Endothelial cell of umbilical vein (primary cell): ENCODE data around the gene UNC5A. TPM values are rescaled to one million over a fixed set of nuclear protein-coding genes. Genes with fewer than 3 reads are reported as not detected.

Experiments used
- BruUV-seq: library from RNA; stranded (reverse); fragments of 400-500 nt; replicated peaks from 2 replicates; lab custom pipeline; 2021; lab: Mats Ljungman, UMichigan
- CTCF ChIA-PET: fragments of 300-600, 350-600 bp; sonication (Branson Sonifier 250); formaldehyde crosslinking; loops from one replicate; lab custom pipeline; 2021; ENCODE audit warnings: antibody characterized with exemption, inconsistent platforms; lab: Charles Lee
- POLR2A ChIA-PET: fragments of 300-600, 350-600 bp; sonication (Branson Sonifier 250); formaldehyde crosslinking; loops from one replicate; lab custom pipeline; 2021; ENCODE audit warnings: antibody characterized with exemption, inconsistent platforms; lab: Charles Lee
- DNase-seq: peaks from one replicate; pipeline ENCODE4 v3.0.0-alpha.2; 2011; ENCODE audit warnings: low read depth, low spot score
- FAIRE-seq: peaks from 2 replicates; lab custom pipeline; 2011; peaks lifted over from hg19 to GRCh38; lab: Jason Lieb, UNC
- H2AFZ ChIP-seq: 2 replicates; pipeline ENCODE4 v1.6.0; 2012; ENCODE audit warnings: low read depth, low read length, control low read depth, inconsistent platforms
- H3K27ac ChIP-seq: 2 replicates; pipeline ENCODE4 v1.5.1; 2011; ENCODE audit warnings: low read depth, mild to moderate bottlenecking, control low read depth, low read length, moderate library complexity; ENCODE audit not compliant: insufficient read depth
- H3K27me3 ChIP-seq, 2 experiments: 2 replicates each; pipeline versions ENCODE4 v1.6.0 to v1.6.1; 2011; ENCODE audit warnings: low read length in 2 of 2, mixed read lengths in 1 of 2; ENCODE audit not compliant: control insufficient read depth in 2 of 2, insufficient read depth in 2 of 2
- H3K36me3 ChIP-seq, 2 experiments: 2 replicates in 1 of 2; 3 replicates in 1 of 2; pipeline ENCODE4 v1.5.1; 2011; ENCODE audit warnings: low read length in 2 of 2, mild to moderate bottlenecking in 1 of 2, moderate library complexity in 1 of 2; ENCODE audit not compliant: control insufficient read depth in 2 of 2, insufficient read depth in 2 of 2; ENCODE audit errors: extremely low read depth in 1 of 2
- H3K4me1 ChIP-seq: 3 replicates; pipeline ENCODE4 v1.5.1; 2011; ENCODE audit warnings: mild to moderate bottlenecking, low read length; ENCODE audit not compliant: control insufficient read depth, insufficient read depth; ENCODE audit errors: extremely low read depth
- H3K4me2 ChIP-seq: 2 replicates; pipeline ENCODE4 v1.6.1; 2011; ENCODE audit warnings: low read length, control low read depth, mixed read lengths; ENCODE audit not compliant: insufficient read depth
- H3K4me3 ChIP-seq, 3 experiments: fragments of 200-600 bp in 1 of 3; sonication (generic), shearing (Covaris generic) in 1 of 3; replicated peaks in 1 of 3; 2 replicates each; pipeline ENCODE4 v1.5.1; 2011 to 2016; ENCODE audit warnings: control low read depth in 3 of 3, low read length in 3 of 3, mild to moderate bottlenecking in 2 of 3, inconsistent platforms in 1 of 3, low read depth in 1 of 3, moderate library complexity in 1 of 3; ENCODE audit not compliant: insufficient read depth in 1 of 3
- H3K79me2 ChIP-seq: 2 replicates; pipeline ENCODE4 v1.6.0; 2012; ENCODE audit warnings: low read length, inconsistent platforms; ENCODE audit not compliant: control insufficient read depth, insufficient read depth
- H3K9ac ChIP-seq: replicated peaks from 2 replicates; pipeline ENCODE3; 2011; ENCODE audit warnings: low read length, control low read depth; ENCODE audit not compliant: insufficient read depth; ENCODE audit errors: extremely low read depth
- H3K9me1 ChIP-seq: replicated peaks from 3 replicates; pipeline ENCODE4 v1.6.0; 2011; ENCODE audit warnings: mild to moderate bottlenecking, low read length; ENCODE audit not compliant: control insufficient read depth, insufficient read depth; ENCODE audit errors: extremely low read depth
- H3K9me3 ChIP-seq: replicated peaks from 2 replicates; pipeline ENCODE4 v1.5.1; 2012; ENCODE audit warnings: low read length, inconsistent platforms; ENCODE audit not compliant: control insufficient read depth, insufficient read depth
- H4K20me1 ChIP-seq: replicated peaks from 2 replicates; pipeline ENCODE3; 2011; ENCODE audit warnings: mild to moderate bottlenecking, low read length; ENCODE audit not compliant: control insufficient read depth, insufficient read depth; ENCODE audit errors: extremely low read depth
- CTCF ChIP-seq, 2 donors: IDR thresholded peaks; 1 replicate in 1 of 2; 2 replicates in 1 of 2; pipeline ENCODE4 v1.5.1; 2011; ENCODE audit warnings: low read length in 2 of 2, mild to moderate bottlenecking in 2 of 2, moderate library complexity in 2 of 2, control low read depth in 1 of 2, inconsistent platforms in 1 of 2, low read depth in 1 of 2; ENCODE audit not compliant: insufficient read depth in 1 of 2; ENCODE audit errors: extremely low read depth in 1 of 2
- EZH2 ChIP-seq: IDR thresholded peaks from 2 replicates; pipeline ENCODE4 v1.6.1; 2012; ENCODE audit warnings: borderline replicate concordance, low read depth, mild to moderate bottlenecking, moderate library complexity, low read length, inconsistent platforms; ENCODE audit not compliant: severe bottlenecking
- FOS ChIP-seq: IDR thresholded peaks from 2 replicates; pipeline ENCODE4 v1.6.1; 2011; ENCODE audit warnings: mild to moderate bottlenecking, low read length, moderate library complexity, borderline replicate concordance; ENCODE audit not compliant: insufficient read depth
- GATA2 ChIP-seq: IDR thresholded peaks from 2 replicates; pipeline ENCODE4 v1.7.0; 2011; ENCODE audit warnings: low read depth, mild to moderate bottlenecking, moderate library complexity, mixed read lengths, low read length; ENCODE audit not compliant: insufficient read length, insufficient read depth
- JUN ChIP-seq: IDR thresholded peaks from 2 replicates; pipeline ENCODE4 v1.6.1; 2011; ENCODE audit warnings: borderline replicate concordance, low read depth; ENCODE audit not compliant: insufficient read length, insufficient read depth
- MAX ChIP-seq: IDR thresholded peaks from 2 replicates; pipeline ENCODE4 v1.6.1; 2011; ENCODE audit not compliant: insufficient read depth, insufficient read length
- MYC ChIP-seq: IDR thresholded peaks from one replicate; pipeline ENCODE4 v1.6.1; 2011; ENCODE audit warnings: mild to moderate bottlenecking, low read depth, low read length
- POLR2A ChIP-seq: IDR thresholded peaks from 2 replicates; pipeline ENCODE4 v1.6.1; 2012; ENCODE audit warnings: low read depth, mild to moderate bottlenecking, control low read depth, low read length
- POLR2AphosphoS5 ChIP-seq: IDR thresholded peaks from 2 replicates; pipeline ENCODE4 v1.6.1; 2012; ENCODE audit warnings: low read depth, mild to moderate bottlenecking, control low read depth, low read length, moderate library complexity; ENCODE audit not compliant: insufficient read depth
- dilution Hi-C: fragments of 300-500 bp; cut with MboI; formaldehyde crosslinking; loops from one replicate; pipeline ENCODE4 v1.15.0; 2019; ENCODE audit warnings: low sequenced_read_pairs; ENCODE audit not compliant: extremely low pct_ligation_motif_present
- intact Hi-C: fragments of 100-400 bp; cut with micrococcal nuclease; formaldehyde crosslinking; loops from one replicate; pipeline ENCODE4 v1.10.0; 2022
- polyA plus RNA-seq, 4 experiments: library from polyadenylated mRNA; depleted of rRNA in 3 of 4; stranded (reverse) in 3 of 4; unstranded in 1 of 4; fragments of >200 nt; gene quantifications; 2 replicates each; pipeline versions ENCODE4 v1.2.1 to v1.2.3, GENCODE V29; 2011 to 2012; ENCODE audit warnings: missing spikeins in 1 of 4
- total RNA-seq: library from RNA; stranded (reverse); gene quantifications from 2 replicates; pipeline ENCODE4 v1.2.3, GENCODE V29; 2021

Gene UNC5A
- total and polyA plus RNA-seq, 2 donors (not counting 3 experiments of a cell fraction or from before 2014, with no cell fraction given): 0.08 to 0.22 TPM

DNA sequence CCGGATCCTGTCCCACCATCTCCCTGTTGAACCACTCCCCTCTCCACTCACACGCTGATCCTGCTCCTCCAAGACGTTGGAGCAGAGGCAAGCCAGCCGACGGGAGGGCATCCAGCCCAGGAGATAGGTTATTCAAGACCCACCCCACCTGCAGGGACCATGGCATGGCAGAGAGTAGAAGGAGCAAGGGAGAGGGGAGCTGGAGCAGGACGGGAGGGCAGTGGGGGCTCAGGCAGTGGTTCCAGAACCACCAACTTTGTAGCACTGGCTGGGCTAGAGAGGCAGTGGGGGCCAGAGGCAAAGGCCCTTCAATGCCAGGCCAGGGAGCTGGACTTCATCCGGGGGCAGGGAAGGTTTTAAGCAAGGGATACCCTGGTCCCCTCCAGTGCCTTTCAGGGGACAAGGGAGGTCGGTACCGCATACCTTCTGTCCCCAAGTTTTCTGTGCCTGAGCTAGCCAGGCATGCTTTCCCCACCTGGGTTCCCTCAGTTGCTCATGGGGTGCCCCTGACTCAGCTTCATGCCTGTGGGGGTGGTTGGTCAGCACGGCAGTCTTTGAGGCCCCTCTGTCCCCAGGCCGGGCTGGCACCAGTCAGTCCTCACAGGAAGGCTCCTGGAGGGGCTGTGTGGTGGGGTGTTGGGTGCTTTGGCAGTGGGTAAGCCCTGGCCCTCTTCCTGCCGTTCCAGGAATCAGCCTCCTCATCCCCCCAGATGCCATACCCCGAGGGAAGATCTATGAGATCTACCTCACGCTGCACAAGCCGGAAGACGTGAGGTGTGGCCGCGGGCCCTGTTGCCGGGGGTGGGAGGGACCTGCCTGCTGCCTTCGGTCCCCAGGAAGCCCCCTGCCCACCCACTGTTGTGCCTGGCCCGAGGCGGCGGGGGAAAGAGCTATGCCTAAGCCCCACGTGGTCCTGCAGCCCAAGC is 66.4 kb downstream of the UNC5A start:
- ChIA-PET POLR2A (no interaction called here), CTCF (no interaction called here)
- Histone ChIP-seq H3K4me1 (no peaks in the 10 kb centered on the region), H4K20me1 (no peaks in the 10 kb centered on the region), H3K79me2 (no peaks in the 10 kb centered on the region), H3K4me3 (no peak overlapping the region), H3K9me3 (no peaks in the 10 kb centered on the region), H3K27me3 (no peaks in the 10 kb centered on the region), H3K9me1 (no peaks in the 10 kb centered on the region), H3K36me3 (no peaks in the 10 kb centered on the region), H2AFZ (no peak overlapping the region), H3K4me2 (no peak overlapping the region), H3K27ac (no peak overlapping the region), H3K9ac (no peak overlapping the region)
- BruUV-seq: no TSS peak
- FAIRE-seq (no peak), DNase-seq (no peak)
- dilution Hi-C loops: no loop called here
- intact Hi-C loops: no loop called here
- TF ChIP-seq POLR2A (no peak), MYC (no peak), GATA2 (no peak), EZH2 (no peak), MAX (no peak), CTCF (IDR thresholded peaks at IDR 0.05; ENCODE audit: extremely low read depth in 1 of 2, insufficient read depth in 1 of 2, low read depth in 1 of 2, low read length in 2 of 2) (no peak), FOS (no peak), POLR2AphosphoS5 (no peak), JUN (no peak)
